ENCODE results near the gene GPD1.

DNA sequence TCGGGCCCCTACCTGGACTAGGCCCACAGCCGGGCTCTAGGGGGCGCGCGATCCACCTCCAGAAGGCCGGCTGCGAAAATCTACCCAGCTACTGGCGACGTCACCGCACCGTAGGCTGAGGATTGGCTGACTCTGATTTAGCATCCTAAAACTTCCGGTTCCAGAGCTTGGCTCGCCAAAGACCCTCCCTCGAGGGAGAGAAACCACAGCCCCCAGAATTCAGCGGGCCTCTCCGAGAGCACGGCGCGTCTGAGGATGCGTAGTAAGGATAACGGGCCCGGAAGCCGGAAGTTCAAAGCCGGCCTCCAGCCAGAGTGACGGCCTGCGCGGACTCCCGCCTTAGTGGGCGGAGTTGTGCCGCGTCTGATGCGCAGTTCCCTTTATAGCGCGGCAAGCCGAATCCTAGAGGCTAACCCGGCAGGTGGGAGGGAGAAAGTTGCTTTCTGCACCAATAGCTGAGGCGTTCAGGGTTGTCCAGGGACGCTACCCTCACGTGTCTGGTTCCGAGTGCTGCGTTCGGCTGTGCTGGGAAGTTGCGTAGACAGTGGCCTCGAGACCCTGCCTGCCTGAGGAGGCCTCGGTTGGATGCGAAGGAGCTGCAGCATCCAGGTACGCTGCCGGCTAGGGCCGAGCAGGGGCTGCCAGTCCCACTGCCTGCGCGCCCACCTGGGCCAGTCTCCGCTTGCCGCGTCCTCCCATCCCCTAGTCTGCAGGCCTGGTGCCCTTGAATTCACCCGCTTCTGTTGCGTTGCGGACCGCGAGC lies 8.1 kb downstream of the GPD1 start, which contains the start of gene COX14:
- TF ChIP-seq, protein P1, sequence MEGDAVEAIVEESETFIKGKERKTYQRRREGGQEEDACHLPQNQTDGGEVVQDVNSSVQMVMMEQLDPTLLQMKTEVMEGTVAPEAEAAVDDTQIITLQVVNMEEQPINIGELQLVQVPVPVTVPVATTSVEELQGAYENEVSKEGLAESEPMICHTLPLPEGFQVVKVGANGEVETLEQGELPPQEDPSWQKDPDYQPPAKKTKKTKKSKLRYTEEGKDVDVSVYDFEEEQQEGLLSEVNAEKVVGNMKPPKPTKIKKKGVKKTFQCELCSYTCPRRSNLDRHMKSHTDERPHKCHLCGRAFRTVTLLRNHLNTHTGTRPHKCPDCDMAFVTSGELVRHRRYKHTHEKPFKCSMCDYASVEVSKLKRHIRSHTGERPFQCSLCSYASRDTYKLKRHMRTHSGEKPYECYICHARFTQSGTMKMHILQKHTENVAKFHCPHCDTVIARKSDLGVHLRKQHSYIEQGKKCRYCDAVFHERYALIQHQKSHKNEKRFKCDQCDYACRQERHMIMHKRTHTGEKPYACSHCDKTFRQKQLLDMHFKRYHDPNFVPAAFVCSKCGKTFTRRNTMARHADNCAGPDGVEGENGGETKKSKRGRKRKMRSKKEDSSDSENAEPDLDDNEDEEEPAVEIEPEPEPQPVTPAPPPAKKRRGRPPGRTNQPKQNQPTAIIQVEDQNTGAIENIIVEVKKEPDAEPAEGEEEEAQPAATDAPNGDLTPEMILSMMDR (IDR thresholded peaks at IDR 0.05) = peak; percentile 92 to 95 (median 93)
- peak; percentile 95 to 97 for TF ChIP-seq POLR2A (IDR thresholded peaks at IDR 0.05)
